Uterus (tissue), 4 donors: ENCODE results near the gene SLC9A5. TPM values are rescaled to one million over a fixed set of nuclear protein-coding genes. Genes with fewer than 3 reads are reported as not detected.
A peak's percentile ranks its signal among the peaks of the same experiment; 100 is the strongest.

Experiments
- DNase-seq, 2 donors: peaks; one replicate each; pipeline ENCODE4 v3.0.0-alpha.2; 2019 to 2020
- H3K27ac ChIP-seq, 2 donors: fragments of 200-600 bp; sonication (generic); 1 replicate in 1 of 2; 2 replicates in 1 of 2; pipeline ENCODE4 v1.5.1; 2016 to 2018
- H3K27me3 ChIP-seq, 2 donors: fragments of 200-600 bp; sonication (generic); one replicate each; pipeline ENCODE4 v1.5.1; 2018 to 2019; ENCODE audit warnings: control low read depth in 1 of 2
- H3K36me3 ChIP-seq, 2 donors: fragments of 200-600 bp; sonication (generic); one replicate each; pipeline ENCODE4 v1.5.1; 2019; ENCODE audit warnings: control low read depth in 1 of 2
- H3K4me1 ChIP-seq, 2 donors: fragments of 200-600 bp; sonication (generic); one replicate each; pipeline ENCODE4 v1.5.1; 2018 to 2019; ENCODE audit warnings: control low read depth in 1 of 2
- H3K4me3 ChIP-seq, 2 donors: fragments of 200-600 bp; sonication (generic); 1 replicate in 1 of 2; 2 replicates in 1 of 2; pipeline ENCODE4 v1.5.1; 2018 to 2019; ENCODE audit warnings: mild to moderate bottlenecking in 1 of 2
- H3K9me3 ChIP-seq, 2 donors: fragments of 200-600 bp; sonication (generic); one replicate each; pipeline ENCODE4 v1.5.1; 2019; ENCODE audit warnings: control low read depth in 1 of 2
- CTCF ChIP-seq, 4 experiments: fragments of 200-600 bp in 2 of 4; fragments of 450-650 bp in 2 of 4; sonication (generic) in 2 of 4; IDR thresholded peaks; one replicate each; pipeline ENCODE4 v1.5.1; 2016 to 2019; ENCODE audit warnings: antibody characterized with exemption in 4 of 4, mild to moderate bottlenecking in 2 of 4, moderate library complexity in 1 of 4
- POLR2A ChIP-seq, 2 donors: fragments of 450-650 bp; IDR thresholded peaks; one replicate each; pipeline ENCODE4 v1.6.1; 2016; ENCODE audit warnings: antibody characterized with exemption in 2 of 2, mild to moderate bottlenecking in 1 of 2, moderate library complexity in 1 of 2
- intact Hi-C: fragments of 100-400 bp; cut with DNase I; formaldehyde crosslinking; loops from one replicate; pipeline ENCODE4 v1.15.1; 2023; ENCODE audit warnings: low total_unique reads
- total RNA-seq, 4 donors: library from RNA; depleted of rRNA in 3 of 4; stranded (reverse); fragments of >200 nt in 3 of 4; gene quantifications; one replicate each; pipeline versions ENCODE4 v1.1.0 to v1.2.4, GENCODE V29; 2014 to 2023
- donor health status: DM: yes; HTN: yes; CAD: no.

Gene SLC9A5
- total RNA-seq, 4 donors from 2014 or later = 0.55 to 1.9 (median 1.3) TPM; not detected in 1

GRCh38 chr16:67238806-67239470, 9.8 kb upstream of the SLC9A5 start:
- TF ChIP-seq CTCF (IDR thresholded peaks at IDR 0.05) = no peak
- no peak for TF ChIP-seq POLR2A (IDR thresholded peaks at IDR 0.05)
- intact Hi-C loops = no loop called here
- Histone ChIP-seq H3K36me3 (no peaks in the 10 kb centered on the region), H3K9me3 (no peaks in the 10 kb centered on the region), H3K4me1 (peaks cover 0 to 6% of the 10 kb centered on the region in 2 donors), H3K27me3 (no peaks in the 10 kb centered on the region), H3K27ac (no peak overlapping the region), H3K4me3 (no peak overlapping the region)
- DNase-seq = no peak

- DNase-seq = no peak
- no peak for TF ChIP-seq POLR2A (IDR thresholded peaks at IDR 0.05)
- TF ChIP-seq CTCF (IDR thresholded peaks at IDR 0.05) = no peak
- intact Hi-C loops = no loop called here
- H3K27ac ChIP-seq = peak overlapping the region; percentile 45 to 74
- no peaks in the 10 kb centered on the region for H3K9me3 ChIP-seq
- H3K4me3 ChIP-seq = no peak overlapping the region
- H3K27me3 ChIP-seq = no peaks in the 10 kb centered on the region
- H3K36me3 ChIP-seq = no peaks in the 10 kb centered on the region
- H3K4me1 ChIP-seq = peaks cover 0 to 6% of the 10 kb centered on the region in 2 donors
Observed at GRCh38 chr16:67240506-67240905, 8.3 kb upstream of the SLC9A5 start.

- H3K36me3 ChIP-seq = no peaks in the 10 kb centered on the region
- peak overlapping the region; percentile 45 to 74 for H3K27ac ChIP-seq
- H3K9me3 ChIP-seq = no peaks in the 10 kb centered on the region
- no peak for TF ChIP-seq CTCF (IDR thresholded peaks at IDR 0.05)
- no peak for TF ChIP-seq POLR2A (IDR thresholded peaks at IDR 0.05)
- H3K27me3 ChIP-seq = no peaks in the 10 kb centered on the region
- intact Hi-C loops = no loop called here
- DNase-seq = peak in 1 of 2 donors; percentile 45
- H3K4me1 ChIP-seq = peaks cover 0 to 6% of the 10 kb centered on the region in 2 donors
- no peak overlapping the region for H3K4me3 ChIP-seq
Observed at GRCh38 chr16:67241008-67241900, 7.5 kb upstream of the SLC9A5 start.

- Histone ChIP-seq H3K27ac (peak overlapping the region; percentile 45 to 74), H3K9me3 (no peaks in the 10 kb centered on the region), H3K4me1 (peaks cover 0 to 6% of the 10 kb centered on the region in 2 donors), H3K27me3 (no peaks in the 10 kb centered on the region), H3K36me3 (no peaks in the 10 kb centered on the region), H3K4me3 (no peak overlapping the region)
- TF ChIP-seq POLR2A (IDR thresholded peaks at IDR 0.05) = no peak
- no peak for TF ChIP-seq CTCF (IDR thresholded peaks at IDR 0.05)
- DNase-seq = no peak
- intact Hi-C loops = no loop called here
Observed at GRCh38 chr16:67242138-67242730, 6.5 kb upstream of the SLC9A5 start.
